ENCODE data around the gene C8A.

Gene C8A

DNA sequence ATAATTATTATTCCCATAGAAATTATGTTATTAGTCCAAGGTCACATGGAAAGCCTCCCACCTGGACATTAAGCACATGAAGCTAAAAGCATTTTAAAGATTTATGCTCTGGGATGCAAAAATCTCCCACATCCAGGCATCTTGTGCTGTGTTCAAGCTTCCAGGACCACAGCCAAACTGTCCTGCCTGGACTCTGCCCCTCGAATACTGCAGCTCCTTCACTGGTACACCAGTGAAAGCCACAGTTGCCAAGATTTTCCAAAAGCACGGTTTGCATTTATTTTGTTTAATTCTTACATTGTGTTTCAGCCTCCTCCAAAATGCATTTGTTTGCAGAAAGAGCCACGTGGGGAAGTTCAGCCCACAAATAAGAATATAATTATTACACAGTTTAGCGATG, 72.6 kb downstream of the C8A start:
- DNase-seq (ENCODE audit: low spot score): no peak

DNA sequence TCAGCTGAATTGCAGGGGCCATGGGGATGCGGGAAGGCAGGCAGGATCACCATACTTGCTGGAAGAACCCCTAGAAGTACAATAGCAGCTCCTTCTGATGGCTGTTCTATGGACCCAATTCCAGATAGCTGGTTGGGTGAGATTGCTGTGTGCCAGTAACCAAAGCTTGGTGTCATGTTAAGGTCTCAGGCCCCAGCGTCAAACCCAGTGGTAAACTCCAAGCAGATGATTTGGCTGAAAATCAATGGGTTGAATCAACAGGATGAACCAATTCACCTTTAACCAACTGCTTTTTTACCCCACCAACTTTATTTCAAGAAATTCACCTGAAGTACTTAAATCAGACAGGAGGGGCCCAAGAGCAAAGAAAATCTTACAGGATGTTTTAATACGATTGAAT, 73.4 kb downstream of the C8A start:
- no peak for DNase-seq (ENCODE audit: low spot score)

DNA sequence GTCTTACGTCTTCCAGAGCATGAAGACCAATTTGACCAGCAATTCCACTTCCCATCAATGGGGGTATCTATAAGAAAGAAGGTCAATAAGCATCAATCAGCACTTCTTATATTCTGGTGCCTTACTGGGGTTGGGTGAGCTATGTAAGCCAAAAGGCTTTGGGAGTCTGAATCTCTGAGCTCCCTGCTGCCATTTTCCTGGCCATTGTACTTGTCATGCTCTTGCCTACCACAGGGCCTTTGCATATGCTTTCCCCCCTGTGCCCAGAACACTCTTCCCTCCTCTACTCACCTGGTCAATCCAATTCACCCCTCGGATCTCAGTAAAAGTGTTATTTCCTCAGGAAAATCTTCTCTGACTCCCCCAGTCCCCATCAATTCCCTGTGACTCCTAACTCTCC, 74.9 kb downstream of the C8A start:
- DNase-seq (ENCODE audit: low spot score): no peak

DNA sequence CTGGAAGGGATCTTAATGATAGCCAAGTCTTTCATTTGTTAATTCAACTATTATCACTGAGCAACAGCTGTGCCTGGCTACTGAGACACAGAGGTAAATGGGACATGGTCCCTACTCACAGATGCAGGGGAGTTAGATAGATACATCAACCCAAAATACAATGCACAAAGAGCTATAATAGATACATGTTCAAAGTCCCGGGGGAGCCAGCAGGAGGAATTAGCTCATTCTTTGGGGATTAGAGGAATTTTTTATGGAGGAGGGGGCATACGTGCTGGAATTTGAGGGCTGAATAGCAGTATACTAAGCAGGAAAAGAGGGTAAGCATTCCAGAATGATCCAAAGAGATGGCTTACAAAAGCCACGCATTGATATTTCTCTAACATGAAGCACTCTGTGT, 76.6 kb downstream of the C8A start:
- DNase-seq (ENCODE audit: low spot score): no peak

DNA sequence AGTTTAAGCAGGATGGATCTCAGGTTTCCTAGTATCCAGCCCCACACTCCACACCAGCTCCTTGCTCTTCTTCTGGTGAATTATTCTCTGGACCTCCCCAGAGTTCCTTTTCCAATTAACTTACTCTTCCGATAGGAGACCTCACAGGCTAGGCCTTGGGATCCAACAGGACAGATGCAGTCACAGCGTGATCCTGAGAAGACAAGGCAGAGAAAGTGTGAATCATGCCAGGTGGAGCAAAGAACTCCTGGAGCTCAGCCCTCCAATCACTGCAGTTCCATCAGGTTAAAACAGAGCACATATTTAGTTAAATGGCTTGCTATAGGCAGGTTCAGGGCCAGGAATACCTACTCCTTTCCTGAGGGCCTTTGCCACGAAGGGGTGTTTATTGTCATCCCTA, 77.1 kb downstream of the C8A start:
- no peak for DNase-seq (ENCODE audit: low spot score)

DNA sequence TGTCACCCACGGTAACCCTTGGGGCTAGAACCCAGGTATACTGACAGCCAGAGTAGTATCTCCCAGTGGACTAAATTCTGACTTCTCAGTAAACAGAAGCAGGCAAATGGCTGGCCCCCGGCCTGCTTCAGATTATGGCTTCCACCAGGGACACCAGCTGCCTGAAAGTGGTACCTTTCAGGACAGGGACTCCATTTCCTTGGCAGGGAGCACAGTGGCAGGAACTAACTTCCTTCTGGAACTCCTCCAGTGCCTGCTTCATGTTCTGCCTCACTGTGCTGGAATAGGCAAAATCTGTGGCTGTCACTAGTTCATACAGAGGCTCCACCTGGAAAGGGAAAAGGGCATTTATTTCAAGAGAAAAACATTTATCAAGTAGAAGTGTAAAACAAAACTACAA, 78.6 kb downstream of the C8A start:
- no peak for DNase-seq (ENCODE audit: low spot score)

DNA sequence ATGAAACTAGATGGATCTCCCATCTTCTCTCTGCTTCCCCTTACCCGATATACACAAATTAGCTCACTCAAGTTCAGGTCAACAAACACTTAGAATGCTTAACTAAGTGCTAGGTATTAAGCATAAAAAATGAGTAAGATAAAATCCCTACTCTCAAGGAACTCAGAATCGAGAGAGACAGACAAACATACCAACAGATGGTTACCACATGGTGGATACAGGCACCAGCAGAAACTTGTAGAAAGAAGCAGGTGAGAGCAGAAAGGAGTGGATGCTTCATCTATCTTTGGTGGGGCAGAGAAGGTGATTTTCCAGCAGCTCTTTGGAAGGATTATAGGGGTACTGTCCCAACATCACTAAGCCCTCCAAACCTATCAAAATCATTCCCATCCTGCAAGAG, 79.0 kb downstream of the C8A start:
- no peak for DNase-seq (ENCODE audit: low spot score)

DNA sequence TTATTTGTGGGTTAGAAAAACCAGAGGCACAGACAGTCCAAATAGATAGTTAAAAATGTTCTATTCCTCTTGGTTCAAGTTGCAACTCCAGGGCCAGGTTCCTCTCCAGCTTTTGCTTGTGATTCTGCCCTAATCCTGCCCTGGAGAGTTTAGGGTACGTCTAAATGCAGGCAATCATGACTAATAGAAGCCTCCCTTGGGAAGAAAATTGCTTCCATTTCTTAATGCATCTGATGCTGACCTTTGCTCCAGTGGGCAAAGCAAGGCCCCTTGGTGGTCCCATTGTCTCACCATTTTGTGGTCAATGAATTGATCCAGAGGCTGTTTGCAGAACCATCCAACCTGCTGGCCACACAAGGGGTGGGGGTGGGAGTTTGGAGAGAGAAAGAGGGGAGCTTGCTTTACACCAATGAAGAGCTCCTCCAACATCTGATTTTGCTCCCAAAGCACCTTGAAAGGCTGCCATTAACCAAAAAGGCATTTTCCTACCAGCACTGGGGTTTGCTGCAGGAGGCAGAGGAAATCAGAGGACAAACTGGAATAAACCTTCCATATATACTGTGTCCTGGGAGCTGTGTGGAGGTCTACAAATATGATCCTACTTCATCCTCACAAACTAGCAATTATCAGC, 79.9 kb downstream of the C8A start:
- DNase-seq (ENCODE audit: low spot score): no peak

DNA sequence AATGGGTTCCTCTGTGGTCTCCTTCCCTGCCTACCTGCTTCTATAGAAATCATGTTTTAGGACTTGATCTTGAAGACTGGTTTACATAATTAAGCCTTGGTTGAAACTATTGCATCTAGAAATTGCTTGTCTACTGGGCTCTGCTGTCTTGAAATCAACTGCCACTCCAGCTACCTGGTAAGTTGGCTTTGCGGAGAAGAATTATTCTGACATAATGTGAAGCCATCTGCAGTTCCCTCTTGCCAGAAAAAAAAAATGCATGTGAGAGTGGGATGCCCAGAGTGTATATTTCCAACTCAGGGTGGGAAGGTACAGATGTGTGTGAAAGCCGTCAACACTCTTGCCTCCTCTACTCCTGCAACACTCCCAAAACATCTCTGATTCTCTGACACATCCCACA, 84.0 kb downstream of the C8A start:
- no peak for DNase-seq (ENCODE audit: low spot score)

DNA sequence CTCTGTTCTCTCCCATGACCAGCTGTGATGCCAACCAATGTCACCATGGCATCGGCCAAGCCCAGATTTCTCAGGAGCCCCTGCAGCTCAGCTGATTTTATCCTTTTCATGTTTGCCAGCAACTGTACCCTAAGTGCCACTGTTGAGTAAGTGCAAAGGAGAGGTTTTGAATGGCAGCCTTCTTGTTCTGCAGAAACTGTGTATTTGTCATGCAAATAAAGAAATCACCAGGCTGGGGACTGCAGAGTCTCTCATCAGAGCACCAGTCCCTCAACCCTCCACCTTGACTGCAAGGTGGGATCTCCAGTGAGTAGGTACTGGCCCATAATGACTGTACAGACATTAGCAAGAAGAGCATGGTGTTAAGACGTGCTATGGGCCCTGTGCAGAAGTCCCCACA, 84.6 kb downstream of the C8A start:
- no peak for DNase-seq (ENCODE audit: low spot score)

DNA sequence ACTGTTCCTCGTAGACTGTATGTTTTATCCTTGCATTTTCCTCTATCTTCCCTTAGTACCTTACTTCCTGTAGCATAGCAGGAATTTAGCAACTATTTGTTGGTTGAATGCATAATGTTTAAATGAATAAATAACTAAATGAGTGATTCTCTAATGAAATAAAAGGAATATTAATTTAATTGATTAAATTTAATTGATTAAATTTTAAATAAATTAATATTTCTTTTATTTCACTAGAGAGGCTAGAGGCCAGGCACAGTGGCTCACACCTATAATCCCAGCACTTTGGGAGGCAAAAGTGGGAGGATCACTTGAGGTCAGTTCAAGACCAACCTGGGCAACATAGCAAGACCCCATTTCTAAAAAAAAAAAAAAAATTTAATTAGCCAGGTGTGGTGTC, 85.4 kb downstream of the C8A start:
- DNase-seq (ENCODE audit: low spot score): no peak

DNA sequence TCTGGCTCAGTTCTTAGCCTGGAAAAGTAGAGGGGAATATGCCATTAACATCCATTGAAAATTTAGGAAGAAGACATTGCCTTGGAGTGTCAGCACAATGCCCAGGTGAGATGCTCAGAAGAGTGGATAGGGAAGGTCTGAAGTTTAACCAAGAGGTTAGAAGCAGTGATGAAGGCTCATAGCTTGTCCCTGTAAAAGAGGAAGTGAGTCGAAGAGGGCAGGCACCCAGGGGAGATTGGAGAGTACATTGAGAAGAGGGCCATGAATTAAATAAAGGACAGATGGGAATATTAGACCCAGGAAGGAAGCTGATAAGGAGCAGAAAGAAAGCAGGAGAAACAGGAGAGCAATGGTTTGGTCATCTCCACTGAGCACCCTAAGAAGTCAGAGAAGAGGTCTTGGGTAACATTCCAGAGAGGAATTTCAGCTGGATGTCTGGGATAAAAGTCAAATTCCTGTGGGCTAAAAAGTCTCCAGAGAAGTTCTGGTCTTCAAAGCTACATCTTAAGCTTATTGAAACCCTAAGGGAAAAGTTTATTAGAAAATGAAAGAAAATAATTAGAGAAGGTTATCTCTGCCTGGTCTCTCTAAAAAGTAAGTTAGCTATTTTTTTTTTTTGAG, 93.9 kb downstream of the C8A start:
- no peak for DNase-seq (ENCODE audit: low spot score)

DNA sequence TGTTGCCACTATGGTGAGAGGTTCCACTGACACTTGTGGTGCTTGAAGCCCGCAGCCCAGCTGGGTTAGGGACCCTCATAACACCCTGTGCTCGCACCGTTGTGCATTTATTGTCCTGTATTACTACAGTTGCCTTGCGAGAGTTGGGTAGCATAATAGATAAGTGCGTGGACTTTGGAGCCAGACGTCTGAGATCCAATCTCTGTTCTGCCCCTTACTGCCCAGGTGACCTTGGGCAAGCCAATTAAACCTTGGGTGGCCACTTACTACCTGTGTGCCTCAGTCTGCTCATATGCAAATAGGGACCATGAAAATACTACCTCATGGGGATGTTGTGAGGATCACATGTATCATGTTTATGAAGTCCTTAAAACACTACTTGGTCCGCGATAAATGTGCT, 97.9 kb downstream of the C8A start:
- no peak for DNase-seq (ENCODE audit: low spot score)

DNA sequence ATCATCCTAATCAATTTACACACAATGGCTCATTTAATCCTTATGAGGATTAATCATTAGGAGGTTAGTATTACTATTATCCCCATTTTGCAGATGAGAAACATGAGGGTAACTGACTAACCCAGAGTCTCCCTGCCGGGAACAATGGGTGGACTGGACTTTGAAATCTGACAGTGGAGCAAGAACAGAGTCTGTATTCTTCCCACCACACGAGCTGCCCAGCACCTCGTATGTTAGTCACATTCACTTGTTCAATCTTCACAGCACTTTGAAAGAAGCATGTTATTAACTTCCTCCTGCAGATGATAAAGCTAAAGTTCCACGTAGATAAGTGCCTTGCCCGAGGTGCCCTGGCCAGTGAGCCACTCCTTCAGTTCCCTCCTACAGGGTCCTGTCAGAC, 98.8 kb downstream of the C8A start:
- no peak for DNase-seq (ENCODE audit: low spot score)

DNA sequence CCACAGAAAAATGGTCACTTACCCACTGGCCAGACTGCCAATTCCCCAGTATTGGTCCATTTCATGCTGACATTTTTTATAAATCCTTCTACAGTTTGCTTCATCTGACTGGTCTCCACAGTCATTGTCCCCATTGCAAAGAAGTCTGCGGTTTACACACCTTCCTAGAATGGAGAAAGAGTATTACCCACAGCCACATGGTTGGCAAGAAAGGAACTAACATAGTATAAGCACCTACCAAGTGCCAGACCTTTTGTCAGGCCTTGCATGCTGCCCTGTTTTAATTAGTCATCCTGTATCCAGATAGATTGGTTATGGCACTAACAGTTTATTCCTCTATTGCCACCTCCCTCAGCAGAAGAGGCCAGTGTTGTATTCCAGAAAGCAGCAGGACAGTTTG, 100.1 kb downstream of the C8A start:
- DNase-seq (ENCODE audit: low spot score): no peak

DNA sequence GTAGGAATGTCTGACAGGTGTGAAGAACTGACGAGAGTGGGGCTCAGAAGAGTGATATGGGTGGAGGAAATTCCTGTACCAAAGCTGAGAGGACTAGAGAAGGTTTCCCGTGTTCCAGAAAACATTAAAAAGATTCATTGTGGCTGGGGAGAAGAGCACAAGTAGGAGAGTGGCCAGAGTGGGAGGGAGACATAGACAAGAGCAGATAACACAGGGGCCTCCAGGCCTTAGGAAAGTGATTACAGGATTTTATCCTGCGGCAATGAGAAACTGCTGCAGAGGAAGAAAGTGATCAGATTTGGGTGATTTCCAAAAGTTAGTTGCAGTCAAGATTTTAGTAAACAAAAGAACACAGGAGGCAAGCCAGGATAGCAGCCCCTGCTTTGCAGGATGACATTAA, 103.3 kb downstream of the C8A start:
- no peak for DNase-seq (ENCODE audit: low spot score)

DNA sequence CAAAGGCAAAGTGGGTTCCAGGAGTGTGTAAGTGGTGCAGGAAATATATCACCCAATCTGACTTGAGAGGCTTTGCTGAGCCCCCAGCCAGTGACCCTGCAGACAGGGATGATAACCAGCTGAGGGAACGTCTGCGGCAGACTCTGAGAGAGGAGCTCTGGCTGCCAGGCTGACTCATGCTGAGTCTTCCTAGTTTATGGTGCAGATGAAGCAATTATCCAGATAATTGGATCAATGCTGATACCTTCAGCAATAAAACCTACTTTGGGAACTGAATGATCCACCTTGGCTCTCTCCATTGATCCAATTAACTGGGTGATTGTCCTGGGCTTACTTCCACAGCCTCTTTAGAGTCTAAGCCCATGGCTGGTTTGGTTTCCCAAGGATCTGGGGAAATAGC, 103.9 kb downstream of the C8A start:
- no peak for DNase-seq (ENCODE audit: low spot score)

DNA sequence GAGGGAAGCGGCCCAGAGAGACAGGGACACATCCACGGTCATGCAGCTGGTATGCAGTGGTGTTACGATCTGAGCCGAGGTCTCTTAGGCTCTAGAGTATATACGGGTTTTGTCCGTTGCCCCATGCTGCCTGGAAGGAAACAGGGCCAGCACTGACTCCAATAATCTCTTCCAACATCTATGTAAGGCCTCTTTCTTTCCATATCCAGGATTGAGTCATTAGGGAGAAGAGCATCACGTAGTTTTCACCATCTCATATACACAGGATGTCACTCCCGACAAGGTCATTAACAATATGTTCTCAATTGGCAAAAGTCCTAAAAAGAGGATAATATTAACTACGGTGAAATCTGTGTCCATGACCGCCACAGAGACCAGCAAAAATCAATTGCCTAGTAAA, 106.8 kb downstream of the C8A start:
- no peak for DNase-seq (ENCODE audit: low spot score)

DNA sequence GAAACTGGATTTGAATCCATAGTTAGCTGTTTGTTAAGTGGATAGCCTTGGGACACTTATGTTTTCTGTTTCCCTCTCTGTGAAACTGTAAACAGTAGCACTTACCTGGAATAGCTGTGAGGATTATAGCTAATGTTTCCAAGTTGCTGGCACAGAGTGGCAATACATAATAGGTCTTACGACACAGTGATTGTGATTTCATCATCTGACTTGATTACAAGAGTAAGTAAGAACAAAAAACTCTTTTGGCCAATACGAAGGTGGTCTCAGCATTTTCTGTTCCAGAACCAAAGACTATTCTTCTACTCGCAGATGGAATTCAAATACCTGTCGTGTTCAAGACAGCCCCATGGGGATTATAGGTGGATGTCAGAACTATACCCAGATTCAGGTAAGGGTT, 109.1 kb downstream of the C8A start:
- no peak for DNase-seq (ENCODE audit: low spot score)

DNA sequence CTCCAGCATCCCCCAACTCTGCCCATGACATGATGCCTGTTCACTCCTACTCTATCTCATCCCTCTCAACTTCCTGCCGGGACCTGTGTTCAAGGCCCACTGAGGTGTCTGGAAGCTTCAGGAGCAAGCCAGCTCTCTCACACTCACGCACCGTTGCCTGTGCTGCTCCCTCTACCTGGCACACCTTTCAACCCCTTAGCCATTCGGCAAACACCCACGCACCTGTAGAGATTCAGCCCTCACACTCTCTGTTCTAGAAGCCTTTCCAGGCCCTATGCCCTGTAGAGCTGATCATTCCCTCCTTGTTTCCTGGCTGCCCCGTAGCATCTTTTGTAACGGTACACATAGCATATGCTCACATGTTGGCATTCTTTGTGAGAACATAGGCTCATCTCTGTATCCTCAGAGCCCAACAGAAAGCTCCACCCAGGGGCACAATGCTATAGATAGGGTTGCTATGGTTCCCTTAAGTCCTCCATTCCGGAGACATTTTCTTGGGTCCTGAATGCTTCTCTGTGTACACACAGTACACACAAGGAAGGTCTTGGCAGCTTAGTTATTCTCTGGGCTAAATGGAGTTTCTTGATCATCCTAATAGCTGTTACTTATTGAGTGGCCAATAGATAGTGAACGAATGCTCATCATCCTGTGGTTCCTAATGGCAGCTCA, 109.9 kb downstream of the C8A start:
- no peak for DNase-seq (ENCODE audit: low spot score)

DNA sequence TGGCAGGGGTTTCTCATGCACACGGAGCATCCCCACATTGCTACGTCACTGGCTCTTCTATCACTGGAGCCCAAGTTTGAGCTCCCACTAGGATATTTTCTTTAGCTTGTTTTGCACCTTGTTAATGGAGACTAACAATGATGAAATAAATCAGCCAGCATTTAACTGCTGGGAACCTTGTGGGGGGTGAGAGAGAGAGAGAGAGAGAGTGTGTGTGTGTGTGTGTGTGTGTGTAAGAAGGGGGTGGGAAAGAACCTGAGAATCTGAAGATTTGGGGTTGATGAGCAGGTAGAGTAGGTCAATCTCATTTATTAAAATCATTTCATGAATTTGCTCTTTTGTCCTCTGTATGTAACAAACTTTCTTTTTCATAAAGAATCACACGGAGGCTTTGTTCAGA, 110.6 kb downstream of the C8A start:
- DNase-seq (ENCODE audit: low spot score): no peak

DNA sequence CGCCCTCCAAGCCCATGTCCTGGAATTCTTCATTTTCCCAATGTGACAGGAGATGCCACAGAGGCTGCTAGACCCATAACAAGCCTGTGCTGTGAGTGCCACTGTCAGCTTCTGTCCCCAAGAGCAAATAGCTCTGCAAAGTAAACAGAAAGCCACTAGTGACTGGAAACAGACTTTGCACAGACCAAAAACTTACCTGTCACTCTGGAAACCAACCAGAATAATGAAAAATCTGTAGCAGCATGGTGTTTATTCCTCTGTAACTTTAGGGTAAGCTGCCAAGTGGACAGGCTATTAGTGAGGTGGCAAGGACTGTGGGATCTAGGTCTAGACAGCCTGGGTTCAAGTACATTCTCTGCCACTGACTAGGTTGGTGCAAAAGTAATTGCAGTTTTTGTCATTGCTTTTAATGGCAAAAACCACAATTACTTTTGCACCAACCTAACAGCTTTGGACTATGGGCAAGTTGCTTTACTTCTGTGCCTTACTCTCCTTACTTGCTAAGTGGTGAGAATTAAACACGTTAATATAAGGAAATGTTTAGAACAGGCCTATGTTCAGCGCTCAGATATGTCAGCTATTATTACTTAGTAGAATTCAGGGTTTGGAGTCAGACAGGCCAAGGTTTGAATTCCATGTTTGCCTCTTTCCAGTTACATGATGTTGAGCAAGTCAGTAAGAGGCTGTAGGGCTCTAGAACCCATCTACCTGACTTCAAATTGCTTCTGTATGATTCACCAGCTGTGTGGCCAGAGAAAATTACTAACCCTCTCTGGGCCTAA, 111.5 kb downstream of the C8A start, which contains the start of gene C8B:
C8B (minus strand) TSS at position 100 of the 782 bp plus-strand sequence; CDS start at position 33, 67 bp downstream.
- DNase-seq (ENCODE audit: low spot score): no peak

DNA sequence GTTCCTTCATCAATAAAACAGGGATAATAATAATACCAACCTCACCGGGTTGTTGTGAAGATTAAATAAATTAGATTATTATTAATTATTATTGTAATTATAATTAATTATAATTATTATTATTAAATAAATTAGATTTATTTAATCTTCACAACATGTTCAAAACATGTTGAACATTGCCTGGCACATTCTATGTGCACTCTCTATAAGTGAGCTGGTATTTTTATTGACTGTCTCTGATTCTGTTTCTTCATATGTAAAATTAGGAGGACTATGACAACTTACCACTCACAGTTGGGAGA, 112.1 kb downstream of the C8A start:
- no peak for DNase-seq (ENCODE audit: low spot score)
